ENCODE measurements around the gene ACTR1B. TPM values are rescaled to one million over a fixed set of nuclear protein-coding genes. Genes with fewer than 3 reads are reported as not detected.

ACTR1B gene
- total and polyA plus RNA-seq, 2 experiments from 2014 or later = 53.4 to 65.8 TPM

- H3F3A ChIP-seq (ENCODE audit: insufficient read depth) = no peaks in the 10 kb centered on the region
- H3K9me2 ChIP-seq (ENCODE audit: insufficient read depth) = no peaks in the 10 kb centered on the region
- H3K9ac ChIP-seq = no peak overlapping the region
- H4K20me1 ChIP-seq (ENCODE audit: insufficient read depth) = no peaks in the 10 kb centered on the region
- in situ Hi-C loops (cut with MboI) = no loop called here
- H3K27me3 ChIP-seq (replicated peaks; ENCODE audit: insufficient read depth) = no peaks in the 10 kb centered on the region
- WGBS, 2 experiments (ENCODE audit: low coverage in 1 of 2, low lambda C conversion rate in 2 of 2, missing lambda C conversion rate in 2 of 2) = 71 to 72% methylated on average over 8 of the region's 8 CpGs
- TF ChIP-seq EZH2phosphoT487 (IDR thresholded peaks at IDR 0.05; ENCODE audit: insufficient read depth, low read depth) (no peak), EZH2 (IDR thresholded peaks at IDR 0.05; ENCODE audit: insufficient read depth, poor library complexity, severe bottlenecking) (no peak)
- no peak for DNase-seq
- no peak overlapping the region for H3K4me2 ChIP-seq (ENCODE audit: unreplicated experiment)
- H3K27ac ChIP-seq = no peak overlapping the region
- no peaks in the 10 kb centered on the region for H3K79me2 ChIP-seq (ENCODE audit: insufficient read depth)
- H3K36me3 ChIP-seq (ENCODE audit: low read depth) = no peaks in the 10 kb centered on the region
- H3K4me1 ChIP-seq (ENCODE audit: insufficient read depth) = no peaks in the 10 kb centered on the region
- H3K9me3 ChIP-seq (ENCODE audit: low read depth) = no peaks in the 10 kb centered on the region
- H2AFZ ChIP-seq = no peak overlapping the region
- no peak overlapping the region for H3K4me3 ChIP-seq
Observed at GRCh38 chr2:97708608-97709007, 44.8 kb upstream of the ACTR1B start.

GRCh38 chr2:97708048-97708380, 44.2 kb upstream of the ACTR1B start:
- H2AFZ ChIP-seq = no peak overlapping the region
- TF ChIP-seq EZH2 (IDR thresholded peaks at IDR 0.05; ENCODE audit: insufficient read depth, poor library complexity, severe bottlenecking) (no peak), EZH2phosphoT487 (IDR thresholded peaks at IDR 0.05; ENCODE audit: insufficient read depth, low read depth) (no peak)
- no peak overlapping the region for H3K27ac ChIP-seq
- 67 to 74% methylated on average over 4 of the region's 4 CpGs for WGBS, 2 experiments (ENCODE audit: low coverage in 1 of 2, low lambda C conversion rate in 2 of 2, missing lambda C conversion rate in 2 of 2)
- no peak overlapping the region for H3K9ac ChIP-seq
- no peaks in the 10 kb centered on the region for H3K27me3 ChIP-seq (replicated peaks; ENCODE audit: insufficient read depth)
- no peak overlapping the region for H3K4me2 ChIP-seq (ENCODE audit: unreplicated experiment)
- H3K4me3 ChIP-seq = no peak overlapping the region
- H3F3A ChIP-seq (ENCODE audit: insufficient read depth) = no peaks in the 10 kb centered on the region
- H3K79me2 ChIP-seq (ENCODE audit: insufficient read depth) = no peaks in the 10 kb centered on the region
- DNase-seq = no peak
- no peaks in the 10 kb centered on the region for H3K9me3 ChIP-seq (ENCODE audit: low read depth)
- no peaks in the 10 kb centered on the region for H4K20me1 ChIP-seq (ENCODE audit: insufficient read depth)
- H3K9me2 ChIP-seq (ENCODE audit: insufficient read depth) = no peaks in the 10 kb centered on the region
- H3K36me3 ChIP-seq (ENCODE audit: low read depth) = no peaks in the 10 kb centered on the region
- no peaks in the 10 kb centered on the region for H3K4me1 ChIP-seq (ENCODE audit: insufficient read depth)
- in situ Hi-C loops (cut with MboI) = no loop called here

GRCh38 chr2:97707362-97708047, 43.7 kb upstream of the ACTR1B start:
- TF ChIP-seq EZH2phosphoT487 (IDR thresholded peaks at IDR 0.05; ENCODE audit: insufficient read depth, low read depth) = no peak
- no peak for TF ChIP-seq EZH2 (IDR thresholded peaks at IDR 0.05; ENCODE audit: insufficient read depth, poor library complexity, severe bottlenecking)
- no peaks in the 10 kb centered on the region for H3K9me3 ChIP-seq (ENCODE audit: low read depth)
- no peak overlapping the region for H3K4me3 ChIP-seq
- no peak overlapping the region for H3K9ac ChIP-seq
- in situ Hi-C loops (cut with MboI) = no loop called here
- no peaks in the 10 kb centered on the region for H3F3A ChIP-seq (ENCODE audit: insufficient read depth)
- no peaks in the 10 kb centered on the region for H4K20me1 ChIP-seq (ENCODE audit: insufficient read depth)
- no peak overlapping the region for H3K4me2 ChIP-seq (ENCODE audit: unreplicated experiment)
- H3K9me2 ChIP-seq (ENCODE audit: insufficient read depth) = no peaks in the 10 kb centered on the region
- no peak overlapping the region for H2AFZ ChIP-seq
- no peaks in the 10 kb centered on the region for H3K79me2 ChIP-seq (ENCODE audit: insufficient read depth)
- no peaks in the 10 kb centered on the region for H3K27me3 ChIP-seq (replicated peaks; ENCODE audit: insufficient read depth)
- DNase-seq = no peak
- 54 to 57% methylated on average over 11 of the region's 11 CpGs for WGBS, 2 experiments (ENCODE audit: low coverage in 1 of 2, low lambda C conversion rate in 2 of 2, missing lambda C conversion rate in 2 of 2)
- no peaks in the 10 kb centered on the region for H3K36me3 ChIP-seq (ENCODE audit: low read depth)
- H3K4me1 ChIP-seq (ENCODE audit: insufficient read depth) = no peaks in the 10 kb centered on the region
- no peak overlapping the region for H3K27ac ChIP-seq

DNA sequence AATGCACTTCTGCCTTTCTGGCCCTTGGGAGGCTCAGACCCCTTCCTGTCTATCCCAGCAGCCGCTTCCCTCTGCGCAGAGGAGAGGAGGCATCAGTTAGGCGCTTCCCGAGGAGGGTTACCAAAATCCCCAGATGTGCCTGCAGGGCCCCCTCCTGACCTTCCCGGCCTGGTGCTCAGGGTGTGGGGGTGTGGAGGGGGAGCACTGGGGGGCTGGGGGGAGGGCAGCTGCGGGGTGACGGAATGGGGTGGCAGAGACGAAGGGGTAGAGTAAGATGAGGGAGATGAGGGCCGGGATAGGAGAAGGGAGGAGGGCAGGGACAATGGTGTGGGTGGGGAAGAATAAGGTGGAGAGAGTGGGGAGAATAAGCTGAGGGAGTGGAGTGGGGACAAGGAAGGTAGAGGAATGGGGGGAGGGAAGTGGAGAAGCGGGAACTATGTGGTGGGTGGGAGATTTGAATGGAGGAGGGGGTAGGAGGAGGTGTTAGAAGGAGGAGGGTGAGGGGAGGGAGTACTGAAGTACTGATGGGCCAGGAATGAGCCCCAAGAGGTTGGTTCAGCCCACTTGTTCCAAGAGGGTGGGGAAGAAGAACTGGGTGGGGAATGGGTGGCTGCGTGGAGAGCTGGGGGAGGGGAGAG, 43.0 kb upstream of the ACTR1B start:
- H3F3A ChIP-seq (ENCODE audit: insufficient read depth) = no peaks in the 10 kb centered on the region
- no peak overlapping the region for H3K4me2 ChIP-seq (ENCODE audit: unreplicated experiment)
- H3K27ac ChIP-seq = no peak overlapping the region
- H3K4me3 ChIP-seq = no peak overlapping the region
- in situ Hi-C loops (cut with MboI) = no loop called here
- no peaks in the 10 kb centered on the region for H3K9me3 ChIP-seq (ENCODE audit: low read depth)
- H3K36me3 ChIP-seq (ENCODE audit: low read depth) = no peaks in the 10 kb centered on the region
- H4K20me1 ChIP-seq (ENCODE audit: insufficient read depth) = no peaks in the 10 kb centered on the region
- no peaks in the 10 kb centered on the region for H3K9me2 ChIP-seq (ENCODE audit: insufficient read depth)
- H3K4me1 ChIP-seq (ENCODE audit: insufficient read depth) = no peaks in the 10 kb centered on the region
- H2AFZ ChIP-seq = no peak overlapping the region
- WGBS, 2 experiments (ENCODE audit: low coverage in 1 of 2, low lambda C conversion rate in 2 of 2, missing lambda C conversion rate in 2 of 2) = 51 to 67% methylated on average over 6 to 11 of the region's 11 CpGs
- TF ChIP-seq EZH2phosphoT487 (IDR thresholded peaks at IDR 0.05; ENCODE audit: insufficient read depth, low read depth) (no peak), EZH2 (IDR thresholded peaks at IDR 0.05; ENCODE audit: insufficient read depth, poor library complexity, severe bottlenecking) (no peak)
- H3K27me3 ChIP-seq (replicated peaks; ENCODE audit: insufficient read depth) = no peaks in the 10 kb centered on the region
- no peak overlapping the region for H3K9ac ChIP-seq
- H3K79me2 ChIP-seq (ENCODE audit: insufficient read depth) = no peaks in the 10 kb centered on the region
- DNase-seq = no peak
